ENCODE measurements around the gene OSBPL10. TPM values are rescaled to one million over a fixed set of nuclear protein-coding genes. Genes with fewer than 3 reads are reported as not detected.

The OSBPL10 gene
- total and polyA plus RNA-seq, 2 experiments from 2014 or later: 2.4 to 8.1 TPM

GRCh38 chr3:31735667-31736066, 245.4 kb downstream of the OSBPL10 start:
- Histone ChIP-seq H3K27ac (no peak overlapping the region), H3F3A (ENCODE audit: insufficient read depth) (no peaks in the 10 kb centered on the region), H3K9me3 (ENCODE audit: low read depth) (no peaks in the 10 kb centered on the region), H4K20me1 (ENCODE audit: insufficient read depth) (no peaks in the 10 kb centered on the region), H2AFZ (no peak overlapping the region), H3K36me3 (ENCODE audit: low read depth) (no peaks in the 10 kb centered on the region), H3K4me2 (ENCODE audit: unreplicated experiment) (no peak overlapping the region), H3K9ac (no peak overlapping the region), H3K27me3 (replicated peaks; ENCODE audit: insufficient read depth) (no peaks in the 10 kb centered on the region), H3K4me3 (no peak overlapping the region), H3K79me2 (ENCODE audit: insufficient read depth) (no peaks in the 10 kb centered on the region), H3K4me1 (ENCODE audit: insufficient read depth) (no peaks in the 10 kb centered on the region), H3K9me2 (ENCODE audit: insufficient read depth) (no peaks in the 10 kb centered on the region)
- no peak for DNase-seq
- WGBS, 2 experiments (ENCODE audit: low coverage in 1 of 2, low lambda C conversion rate in 2 of 2, missing lambda C conversion rate in 2 of 2): 58 to 69% methylated on average over 5 of the region's 5 CpGs
- in situ Hi-C loops (cut with MboI): no loop called here
- TF ChIP-seq EZH2 (IDR thresholded peaks at IDR 0.05; ENCODE audit: insufficient read depth, poor library complexity, severe bottlenecking) (no peak), EZH2phosphoT487 (IDR thresholded peaks at IDR 0.05; ENCODE audit: insufficient read depth, low read depth) (no peak)

DNA sequence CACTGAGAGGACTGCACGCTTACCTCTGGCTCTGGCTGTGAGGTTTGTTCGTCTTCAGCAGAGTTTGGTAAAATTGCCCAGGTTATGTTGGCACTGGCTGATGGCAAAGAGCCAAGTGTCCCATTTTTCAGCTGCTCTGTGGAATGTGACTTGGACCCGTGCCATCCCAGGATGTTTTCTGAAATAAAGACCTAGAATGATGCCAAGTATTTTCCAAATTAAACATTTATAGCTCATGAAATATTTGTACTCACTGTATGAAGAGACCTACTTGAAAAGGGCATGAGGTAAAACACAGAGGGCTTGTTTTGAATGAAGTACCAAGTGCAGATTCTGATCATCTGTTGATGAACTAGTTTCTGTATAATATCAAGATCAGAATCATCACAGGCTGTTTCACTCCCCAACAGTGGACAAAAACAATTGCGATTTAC, 247.8 kb downstream of the OSBPL10 start:
- H2AFZ ChIP-seq: no peak overlapping the region
- no peak overlapping the region for H3K4me3 ChIP-seq
- 84% methylated on average over 4 of the region's 4 CpGs for WGBS, 2 experiments (ENCODE audit: low coverage in 1 of 2, low lambda C conversion rate in 2 of 2, missing lambda C conversion rate in 2 of 2)
- H3K36me3 ChIP-seq (ENCODE audit: low read depth): no peaks in the 10 kb centered on the region
- H3K9me2 ChIP-seq (ENCODE audit: insufficient read depth): no peaks in the 10 kb centered on the region
- H4K20me1 ChIP-seq (ENCODE audit: insufficient read depth): no peaks in the 10 kb centered on the region
- in situ Hi-C loops (cut with MboI): no loop called here
- no peak overlapping the region for H3K27ac ChIP-seq
- no peaks in the 10 kb centered on the region for H3K79me2 ChIP-seq (ENCODE audit: insufficient read depth)
- TF ChIP-seq EZH2 (IDR thresholded peaks at IDR 0.05; ENCODE audit: insufficient read depth, poor library complexity, severe bottlenecking): no peak
- no peak for TF ChIP-seq EZH2phosphoT487 (IDR thresholded peaks at IDR 0.05; ENCODE audit: insufficient read depth, low read depth)
- H3K27me3 ChIP-seq (replicated peaks; ENCODE audit: insufficient read depth): no peaks in the 10 kb centered on the region
- H3K9me3 ChIP-seq (ENCODE audit: low read depth): no peaks in the 10 kb centered on the region
- no peaks in the 10 kb centered on the region for H3F3A ChIP-seq (ENCODE audit: insufficient read depth)
- no peak for DNase-seq
- H3K9ac ChIP-seq: no peak overlapping the region
- H3K4me1 ChIP-seq (ENCODE audit: insufficient read depth): no peaks in the 10 kb centered on the region
- H3K4me2 ChIP-seq (ENCODE audit: unreplicated experiment): no peak overlapping the region

DNA sequence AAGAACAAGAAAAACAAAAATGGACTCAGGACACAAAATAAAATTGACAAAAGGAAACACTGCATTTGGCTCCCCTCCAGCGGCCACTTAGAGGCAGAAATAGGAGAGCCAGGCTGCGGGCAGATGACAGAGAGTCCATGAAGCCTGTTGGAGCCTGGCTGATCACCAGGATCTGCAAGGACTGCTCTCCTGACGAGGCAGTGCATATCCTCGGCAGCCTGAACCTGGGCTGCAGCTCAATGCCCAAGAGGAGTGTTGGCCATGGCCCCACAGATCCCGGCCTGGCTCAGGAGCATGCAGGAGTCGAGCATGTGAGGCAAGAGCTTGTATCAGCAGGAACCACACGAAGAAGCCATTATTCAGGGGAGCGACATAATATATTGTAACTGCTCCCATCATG, 248.5 kb downstream of the OSBPL10 start:
- Histone ChIP-seq H3K9me2 (ENCODE audit: insufficient read depth) (no peaks in the 10 kb centered on the region), H3K9ac (no peak overlapping the region), H3K27me3 (replicated peaks; ENCODE audit: insufficient read depth) (no peaks in the 10 kb centered on the region), H2AFZ (no peak overlapping the region), H3K4me3 (no peak overlapping the region), H3K9me3 (ENCODE audit: low read depth) (no peaks in the 10 kb centered on the region), H3K79me2 (ENCODE audit: insufficient read depth) (no peaks in the 10 kb centered on the region), H4K20me1 (ENCODE audit: insufficient read depth) (no peaks in the 10 kb centered on the region), H3K36me3 (ENCODE audit: low read depth) (no peaks in the 10 kb centered on the region), H3K27ac (no peak overlapping the region), H3K4me1 (ENCODE audit: insufficient read depth) (no peaks in the 10 kb centered on the region), H3K4me2 (ENCODE audit: unreplicated experiment) (no peak overlapping the region), H3F3A (ENCODE audit: insufficient read depth) (no peaks in the 10 kb centered on the region)
- TF ChIP-seq EZH2phosphoT487 (IDR thresholded peaks at IDR 0.05; ENCODE audit: insufficient read depth, low read depth) (no peak), EZH2 (IDR thresholded peaks at IDR 0.05; ENCODE audit: insufficient read depth, poor library complexity, severe bottlenecking) (no peak)
- 81 to 83% methylated on average over 8 of the region's 8 CpGs for WGBS, 2 experiments (ENCODE audit: low coverage in 1 of 2, low lambda C conversion rate in 2 of 2, missing lambda C conversion rate in 2 of 2)
- in situ Hi-C loops (cut with MboI): no loop called here
- DNase-seq: no peak

GRCh38 chr3:31729573-31729972, 251.5 kb downstream of the OSBPL10 start:
- TF ChIP-seq EZH2phosphoT487 (IDR thresholded peaks at IDR 0.05; ENCODE audit: insufficient read depth, low read depth): no peak
- no peak for TF ChIP-seq EZH2 (IDR thresholded peaks at IDR 0.05; ENCODE audit: insufficient read depth, poor library complexity, severe bottlenecking)
- Histone ChIP-seq H4K20me1 (ENCODE audit: insufficient read depth) (no peaks in the 10 kb centered on the region), H3K27me3 (replicated peaks; ENCODE audit: insufficient read depth) (no peaks in the 10 kb centered on the region), H2AFZ (no peak overlapping the region), H3K9me2 (ENCODE audit: insufficient read depth) (no peaks in the 10 kb centered on the region), H3K27ac (no peak overlapping the region), H3K4me3 (no peak overlapping the region), H3K36me3 (ENCODE audit: low read depth) (no peaks in the 10 kb centered on the region), H3K9me3 (ENCODE audit: low read depth) (no peaks in the 10 kb centered on the region), H3K4me1 (ENCODE audit: insufficient read depth) (no peaks in the 10 kb centered on the region), H3K79me2 (ENCODE audit: insufficient read depth) (no peaks in the 10 kb centered on the region), H3K4me2 (ENCODE audit: unreplicated experiment) (no peak overlapping the region), H3F3A (ENCODE audit: insufficient read depth) (no peaks in the 10 kb centered on the region), H3K9ac (no peak overlapping the region)
- DNase-seq: no peak
- 86 to 89% methylated on average over 8 of the region's 8 CpGs for WGBS, 2 experiments (ENCODE audit: low coverage in 1 of 2, low lambda C conversion rate in 2 of 2, missing lambda C conversion rate in 2 of 2)
- in situ Hi-C loops (cut with MboI): no loop called here

GRCh38 chr3:31729082-31729481, 252.0 kb downstream of the OSBPL10 start:
- no peak overlapping the region for H3K4me2 ChIP-seq (ENCODE audit: unreplicated experiment)
- H2AFZ ChIP-seq: no peak overlapping the region
- H4K20me1 ChIP-seq (ENCODE audit: insufficient read depth): no peaks in the 10 kb centered on the region
- H3K27me3 ChIP-seq (replicated peaks; ENCODE audit: insufficient read depth): no peaks in the 10 kb centered on the region
- no peak overlapping the region for H3K4me3 ChIP-seq
- WGBS, 2 experiments (ENCODE audit: low coverage in 1 of 2, low lambda C conversion rate in 2 of 2, missing lambda C conversion rate in 2 of 2): 76 to 77% methylated on average over 3 of the region's 3 CpGs
- no peaks in the 10 kb centered on the region for H3K36me3 ChIP-seq (ENCODE audit: low read depth)
- no peak for TF ChIP-seq EZH2phosphoT487 (IDR thresholded peaks at IDR 0.05; ENCODE audit: insufficient read depth, low read depth)
- TF ChIP-seq EZH2 (IDR thresholded peaks at IDR 0.05; ENCODE audit: insufficient read depth, poor library complexity, severe bottlenecking): no peak
- DNase-seq: no peak
- no peaks in the 10 kb centered on the region for H3K9me2 ChIP-seq (ENCODE audit: insufficient read depth)
- no peaks in the 10 kb centered on the region for H3K79me2 ChIP-seq (ENCODE audit: insufficient read depth)
- H3K27ac ChIP-seq: no peak overlapping the region
- no peaks in the 10 kb centered on the region for H3F3A ChIP-seq (ENCODE audit: insufficient read depth)
- in situ Hi-C loops (cut with MboI): no loop called here
- no peaks in the 10 kb centered on the region for H3K9me3 ChIP-seq (ENCODE audit: low read depth)
- H3K9ac ChIP-seq: no peak overlapping the region
- no peaks in the 10 kb centered on the region for H3K4me1 ChIP-seq (ENCODE audit: insufficient read depth)

Data from GM23248 (cell line).